RWPE2 (cell line): ENCODE measurements around the gene UIMC1.

Source experiments
- ATAC-seq: fragments of 200-7000 bp; cut with Tn5 transposase; 3 replicates; pipeline ENCODE4 v1.9.1; 2021; ENCODE audit warnings: low read depth
- DNase-seq: peaks from one replicate; pipeline ENCODE4 v3.0.0-alpha.2; 2020; ENCODE audit warnings: low spot score
- H3K27ac ChIP-seq: fragments of 450-650 bp; 2 replicates; pipeline ENCODE4 v1.5.1; 2017; ENCODE audit warnings: mild to moderate bottlenecking; ENCODE audit not compliant: poor library complexity, severe bottlenecking
- H3K27me3 ChIP-seq: fragments of 250-450 bp; sonication (Bioruptor Pico); 2 replicates; pipeline ENCODE4 v1.5.1; 2021; ENCODE audit warnings: mild to moderate bottlenecking, moderate library complexity; ENCODE audit not compliant: insufficient read depth, poor library complexity, severe bottlenecking
- H3K36me3 ChIP-seq: fragments of 250-450 bp; sonication (Bioruptor Pico); 2 replicates; pipeline ENCODE4 v1.5.1; 2020; ENCODE audit warnings: low read depth, mild to moderate bottlenecking, moderate library complexity
- H3K4me1 ChIP-seq: fragments of 250-450 bp; sonication (Bioruptor Pico); 2 replicates; pipeline ENCODE4 v1.5.1; 2021; ENCODE audit warnings: mild to moderate bottlenecking, moderate library complexity; ENCODE audit not compliant: insufficient read depth, poor library complexity, severe bottlenecking
- H3K4me3 ChIP-seq: fragments of 250-450 bp; sonication (Bioruptor Pico); 2 replicates; pipeline ENCODE4 v1.5.1; 2021; ENCODE audit warnings: mild to moderate bottlenecking, moderate library complexity; ENCODE audit not compliant: severe bottlenecking
- H3K9me3 ChIP-seq: fragments of 250-450 bp; sonication (Bioruptor Pico); 2 replicates; pipeline ENCODE4 v1.5.1; 2021; ENCODE audit warnings: mild to moderate bottlenecking, moderate library complexity; ENCODE audit not compliant: severe bottlenecking
- CTCF ChIP-seq: fragments of 450-650 bp; IDR thresholded peaks from one replicate; pipeline ENCODE4 v1.5.1; 2017; ENCODE audit warnings: mild to moderate bottlenecking, moderate library complexity; ENCODE audit not compliant: poor library complexity, severe bottlenecking

Gene UIMC1

GRCh38 chr5:177024559-177024958 lies 18.0 kb upstream of the UIMC1 start:
- TF ChIP-seq CTCF: no peak
- DNase-seq (no peak), ATAC-seq (no peak)
- Histone ChIP-seq H3K27ac (no peak overlapping the region), H3K4me1 (peaks cover 7% of the 10 kb centered on the region), H3K36me3 (peaks cover 34% of the 10 kb centered on the region), H3K9me3 (no peaks in the 10 kb centered on the region), H3K4me3 (no peak overlapping the region), H3K27me3 (no peaks in the 10 kb centered on the region)

- DNase-seq (no peak), ATAC-seq (peak; percentile 13; the same call in 2 of the 3 replicates)
- Histone ChIP-seq H3K4me3 (peak overlapping the region; percentile 91), H3K27me3 (no peaks in the 10 kb centered on the region), H3K9me3 (no peaks in the 10 kb centered on the region), H3K4me1 (peaks cover 7% of the 10 kb centered on the region), H3K27ac (peak overlapping the region; percentile 36), H3K36me3 (peaks cover 26% of the 10 kb centered on the region)
- no peak for TF ChIP-seq CTCF
Measured at GRCh38 chr5:177023303-177023664, 16.7 kb upstream of the UIMC1 start.

- Histone ChIP-seq H3K4me1 (peaks cover 7% of the 10 kb centered on the region), H3K27ac (peak within 1 kb of the TSS; percentile 36), H3K9me3 (no peaks in the 10 kb centered on the region), H3K4me3 (peak within 1 kb of the TSS; percentile 91), H3K36me3 (peaks cover 26% of the 10 kb centered on the region), H3K27me3 (no peaks in the 10 kb centered on the region)
- peak; percentile 23 for TF ChIP-seq CTCF
- DNase-seq (peak; percentile 96), ATAC-seq (peak; percentile 92)
Measured at GRCh38 chr5:177022386-177023302, 16.1 kb upstream of the UIMC1 start, which contains the start of gene ZNF346. ZNF346 (plus strand) TSS chr5:177022696; CDS start chr5:177022739, 43 bp downstream.

- peaks cover 9% of the 10 kb centered on the region; the same call in 1 of the 2 replicates for H3K36me3 ChIP-seq
- H3K27ac ChIP-seq: no peak overlapping the region
- H3K4me3 ChIP-seq: no peak overlapping the region
- ATAC-seq: no peak
- no peak for DNase-seq
- peaks cover 7% of the 10 kb centered on the region for H3K4me1 ChIP-seq
- no peak for TF ChIP-seq CTCF
- H3K27me3 ChIP-seq: no peaks in the 10 kb centered on the region
- H3K9me3 ChIP-seq: no peaks in the 10 kb centered on the region
Measured at GRCh38 chr5:177020033-177020432, 13.5 kb upstream of the UIMC1 start.

- Histone ChIP-seq H3K27me3 (no peaks in the 10 kb centered on the region), H3K36me3 (no peaks in the 10 kb centered on the region), H3K4me1 (peaks cover 4% of the 10 kb centered on the region), H3K27ac (no peak overlapping the region), H3K9me3 (no peaks in the 10 kb centered on the region), H3K4me3 (no peak overlapping the region)
- DNase-seq (no peak), ATAC-seq (no peak)
- no peak for TF ChIP-seq CTCF
Measured at GRCh38 chr5:177018341-177018740, 11.8 kb upstream of the UIMC1 start.
